HG03565 (cell line): ENCODE data around the gene MPHOSPH9.
A peak's percentile ranks its signal among the peaks of the same experiment; 100 is the strongest.
"Not testable (repeated sequence)": the region's sequence is repeated elsewhere in the genome, so short reads cannot be mapped to it uniquely, and the experiment has no call there.

Source experiments
- ATAC-seq: cut with Tn5 transposase; IDR thresholded peaks from one replicate; pipeline ENCODE4 v1.9.1; 2021; ENCODE audit warnings: mild to moderate bottlenecking, moderate library complexity; ENCODE audit not compliant: unreplicated experiment

The MPHOSPH9 gene

GRCh38 chr12:123258593-123258992, 25.7 kb upstream of the MPHOSPH9 start:
- ATAC-seq, result no peak

GRCh38 chr12:123254853-123255446, 22.0 kb upstream of the MPHOSPH9 start:
- no peak for ATAC-seq

- ATAC-seq, result no peak
These were observed 20.9 kb upstream of the MPHOSPH9 start for GRCh38 chr12:123253641-123254459.

GRCh38 chr12:123252365-123252764, 19.4 kb upstream of the MPHOSPH9 start:
- ATAC-seq, result not testable (repeated sequence)

GRCh38 chr12:123251403-123252076, 18.6 kb upstream of the MPHOSPH9 start:
- no peak for ATAC-seq

GRCh38 chr12:123250471-123251383, 17.8 kb upstream of the MPHOSPH9 start:
- ATAC-seq, result no peak

- ATAC-seq, result not testable (repeated sequence)
These were observed 16.2 kb upstream of the MPHOSPH9 start for GRCh38 chr12:123248996-123249741.

GRCh38 chr12:123248129-123248528, 15.2 kb upstream of the MPHOSPH9 start:
- ATAC-seq, result not testable (repeated sequence)

GRCh38 chr12:123245678-123246077, 12.7 kb upstream of the MPHOSPH9 start:
- ATAC-seq, result no peak

- ATAC-seq, result no peak
These were observed 10.8 kb upstream of the MPHOSPH9 start for GRCh38 chr12:123243671-123244262.

- no peak for ATAC-seq
These were observed 9.4 kb upstream of the MPHOSPH9 start for GRCh38 chr12:123242116-123242904.

GRCh38 chr12:123238961-123239360, 6.0 kb upstream of the MPHOSPH9 start:
- no peak for ATAC-seq

- no peak for ATAC-seq
These were observed 5.4 kb upstream of the MPHOSPH9 start for GRCh38 chr12:123238330-123238682.

GRCh38 chr12:123237646-123238329, 4.8 kb upstream of the MPHOSPH9 start:
- no peak for ATAC-seq

GRCh38 chr12:123233505-123234308, 766 bp upstream of the MPHOSPH9 start:
- peak; percentile 3 for ATAC-seq

GRCh38 chr12:123232472-123232806, 502 bp downstream of the MPHOSPH9 start:
- ATAC-seq, result no peak

GRCh38 chr12:123231931-123232330, 1.0 kb downstream of the MPHOSPH9 start:
- no peak for ATAC-seq

- no peak for ATAC-seq
These were observed 3.9 kb downstream of the MPHOSPH9 start for GRCh38 chr12:123229051-123229450.
